ENCODE data around the gene ADGRG6. TPM values are rescaled to one million over a fixed set of nuclear protein-coding genes. Genes with fewer than 3 reads are reported as not detected.
"Not testable (repeated sequence)": the region's sequence is repeated elsewhere in the genome, so short reads cannot be mapped to it uniquely, and the experiment has no call there.

ADGRG6 gene
- total and polyA plus RNA-seq, 2 of the 8 experiments (the other 6 are each of a cell fraction or from before 2014, with no cell fraction given), result 1.1 to 6.2 TPM

- H2BK5ac ChIP-seq (ENCODE audit: low read depth, low read length); H3K23me2 ChIP-seq (ENCODE audit: low read depth, low read length); FAIRE-seq; H2BK15ac ChIP-seq (ENCODE audit: low read length); H2BK120ac ChIP-seq (replicated peaks; ENCODE audit: low read depth, low read length); H2AFZ ChIP-seq (ENCODE audit: low read length); H4K20me1 ChIP-seq (replicated peaks in 1 of 2; ENCODE audit: control insufficient read depth in 1 of 2, insufficient read depth in 2 of 2, low read length in 2 of 2); H3K9me3 ChIP-seq (ENCODE audit: insufficient read depth in 2 of 2, low read depth in 1 of 2, low read length in 1 of 2); H3K56ac ChIP-seq (replicated peaks; ENCODE audit: insufficient read length, low read depth, low read length); H3K27me3 ChIP-seq (replicated peaks in 1 of 4; ENCODE audit: control insufficient read depth in 3 of 4, extremely low read depth in 1 of 4, insufficient read depth in 3 of 4, low read length in 3 of 4); H4K91ac ChIP-seq (replicated peaks; ENCODE audit: insufficient read length, low read length); H3K79me2 ChIP-seq (ENCODE audit: control insufficient read depth in 1 of 2, insufficient read depth in 2 of 2, low read length in 2 of 2); H3K27ac ChIP-seq (ENCODE audit: low read depth, low read length); H4K5ac ChIP-seq (ENCODE audit: insufficient read length, low read depth, low read length); H3K23ac ChIP-seq (ENCODE audit: insufficient read length); H3K4me3 ChIP-seq (ENCODE audit: extremely low read depth in 1 of 4, insufficient read depth in 2 of 4, low read depth in 3 of 4, low read length in 4 of 4); H3K18ac ChIP-seq (ENCODE audit: extremely low read depth, low read length); H3K14ac ChIP-seq (ENCODE audit: insufficient read length); H2BK12ac ChIP-seq (ENCODE audit: low read depth, low read length); DNase-seq (ENCODE audit: low read depth in 1 of 2, low spot score in 2 of 2); H3K36me3 ChIP-seq (ENCODE audit: control insufficient read depth in 2 of 4, insufficient read depth in 4 of 4, low read length in 3 of 4); H3K9ac ChIP-seq (replicated peaks in 1 of 4; ENCODE audit: extremely low read depth in 1 of 4, low read depth in 3 of 4, low read length in 3 of 4); H4K8ac ChIP-seq (ENCODE audit: extremely low read depth, insufficient read depth, low read length); H3K79me1 ChIP-seq (ENCODE audit: low read depth, low read length); H2AK5ac ChIP-seq (ENCODE audit: low read depth, low read length); H3K4ac ChIP-seq (replicated peaks; ENCODE audit: insufficient read length, low read depth, low read length); H3K4me1 ChIP-seq (replicated peaks in 1 of 4; ENCODE audit: control insufficient read depth in 3 of 4, insufficient read depth in 4 of 4, low read length in 3 of 4); POLR2A ChIA-PET (ENCODE audit: partially characterized antibody); H2BK20ac ChIP-seq (ENCODE audit: low read length); H3K4me2 ChIP-seq (ENCODE audit: insufficient read depth in 1 of 2, low read depth in 2 of 2, low read length in 2 of 2): not testable (repeated sequence)
- CTCF ChIA-PET (ENCODE audit: partially characterized antibody), result interaction anchor here (1.1 to 4.2 kb wide), 2 partner anchors 14 to 23 kb away, joined by 3 to 15 read pairs; no protein-coding TSS in a partner anchor
- WGBS, 2 experiments (ENCODE audit: extremely low coverage in 1 of 2, insufficient coverage in 1 of 2, insufficient read length in 1 of 2, insufficient replicate concordance in 2 of 2, low coverage in 1 of 2, low lambda C conversion rate in 2 of 2, missing lambda C conversion rate in 1 of 2), result 96% methylated on average over 5 of the region's 5 CpGs; no CpG with 5 or more reads in 1 of the 2 experiments
These were observed 149.0 kb downstream of the ADGRG6 start for GRCh38 chr6:142450856-142451255.

All from H1 (cell line).